ENCODE measurements around the gene FRMD3. TPM values are rescaled to one million over a fixed set of nuclear protein-coding genes. Genes with fewer than 3 reads are reported as not detected.

The FRMD3 gene
- total RNA-seq, 1 experiment from 2014 or later = 0.55 TPM

DNA sequence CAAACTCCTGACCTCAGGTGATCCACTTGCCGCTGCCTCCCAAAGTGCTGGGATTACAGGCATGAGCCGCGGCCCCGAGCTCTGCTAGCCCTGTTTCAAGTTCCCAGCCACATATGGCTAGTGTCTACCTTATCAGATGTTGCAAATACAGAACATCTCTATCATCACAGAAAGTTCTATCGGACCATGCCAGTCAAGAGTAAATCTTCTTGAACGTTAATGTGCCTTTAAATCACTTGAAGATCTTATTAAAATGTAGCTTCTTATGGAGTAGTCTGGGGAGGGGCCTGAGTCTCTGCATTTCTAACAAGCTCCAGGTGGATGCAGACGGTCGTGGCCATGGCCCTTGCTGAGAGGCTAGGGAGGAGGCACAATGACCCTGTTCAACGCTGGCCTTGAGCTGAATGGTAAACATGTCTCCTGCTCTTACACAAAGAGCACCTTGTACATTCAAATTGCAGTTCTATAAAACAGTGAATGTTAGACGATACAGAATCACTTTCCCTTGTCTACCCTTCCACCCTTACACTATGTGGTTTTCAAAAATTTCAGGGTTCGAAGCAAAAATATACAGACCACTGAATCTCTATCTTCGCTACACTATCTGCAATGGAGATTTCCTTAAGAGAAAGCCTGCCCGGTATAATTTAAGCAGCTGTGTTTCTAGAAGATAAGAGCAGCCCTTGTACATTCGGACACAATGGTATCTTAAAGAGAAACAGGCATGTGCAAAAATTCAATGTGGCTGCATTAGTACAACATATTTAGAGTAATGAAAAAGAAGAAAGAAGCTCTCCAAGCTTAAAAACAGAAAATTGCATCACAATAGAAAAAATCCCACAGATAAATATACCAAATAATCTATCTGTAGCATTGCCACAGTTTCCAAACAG, 114.1 kb downstream of the FRMD3 start:
- H2BK15ac ChIP-seq (ENCODE audit: low read depth, low read length) = no peak overlapping the region
- H3K27ac Mint-ChIP-seq = peak overlapping the region in 2 of 3 experiments; percentile 5 to 14; a peak in 2 of 7 replicates

More for the DNA sequence above, 114.1 kb downstream of the FRMD3 start:
- no peaks in the 10 kb centered on the region; the same call in 1 of the 2 replicates for H3K4me1 ChIP-seq (ENCODE audit: insufficient read depth, low read length)
- H2BK20ac ChIP-seq (ENCODE audit: low read depth, low read length, poor library complexity, severe bottlenecking) = no peak overlapping the region
- H4K5ac ChIP-seq (ENCODE audit: insufficient read length, low read depth, low read length) = no peak overlapping the region
- H2BK12ac ChIP-seq (ENCODE audit: insufficient read length, low read depth, low read length) = no peak overlapping the region
- no peaks in the 10 kb centered on the region for H4K20me1 ChIP-seq (ENCODE audit: control insufficient read depth, insufficient read depth, insufficient read length)
- no peak overlapping the region for H2AK5ac ChIP-seq (ENCODE audit: insufficient read length, low read length)
- H4K91ac ChIP-seq (ENCODE audit: insufficient read length, low read depth, low read length) = no peak overlapping the region
- H3K23ac ChIP-seq (ENCODE audit: insufficient read length, low read depth, low read length) = no peak overlapping the region
- Mint-ChIP-seq H3K4me3 (no peak overlapping the region), H3K36me3 (ENCODE audit: insufficient read depth in 1 of 3, low read depth in 3 of 3) (0 out of 7 replicates have a peak, but pooled peaks cover 0 to 3% (median 0%) of the 10 kb centered on the region in 3 experiments), H3K4me1 (peaks cover 9 to 14% of the 10 kb centered on the region in 2 experiments), H3K27me3 (ENCODE audit: low read depth) (no peaks in the 10 kb centered on the region), H3K9me3 (no peaks in the 10 kb centered on the region; a peak in 1 of 5 replicates)
- no peak overlapping the region for H3K4me2 ChIP-seq (ENCODE audit: insufficient read depth, insufficient read length, low read length)
- no peak overlapping the region for H3K56ac ChIP-seq (ENCODE audit: insufficient read length, low read depth, low read length)
- no CpG with 5 or more reads among the region's 14 CpGs for WGBS (ENCODE audit: extremely low coverage, insufficient read length, low lambda C conversion rate)
- H3K4ac ChIP-seq (ENCODE audit: low read depth, low read length) = no peak overlapping the region
- no peaks in the 10 kb centered on the region for H3K79me2 ChIP-seq (ENCODE audit: insufficient read depth, low read length)
- no peak overlapping the region for H3K18ac ChIP-seq (ENCODE audit: insufficient read length, low read depth, low read length)
- no peak overlapping the region for H3K14ac ChIP-seq (ENCODE audit: insufficient read depth, low read length)
- no peak for DNase-seq
- no peak overlapping the region for H3K9ac ChIP-seq (ENCODE audit: extremely low read depth, insufficient read length, low read length)
- no peak overlapping the region for H3K27ac ChIP-seq (ENCODE audit: insufficient read length, low read depth, low read length)
- TF ChIP-seq, protein P1, sequence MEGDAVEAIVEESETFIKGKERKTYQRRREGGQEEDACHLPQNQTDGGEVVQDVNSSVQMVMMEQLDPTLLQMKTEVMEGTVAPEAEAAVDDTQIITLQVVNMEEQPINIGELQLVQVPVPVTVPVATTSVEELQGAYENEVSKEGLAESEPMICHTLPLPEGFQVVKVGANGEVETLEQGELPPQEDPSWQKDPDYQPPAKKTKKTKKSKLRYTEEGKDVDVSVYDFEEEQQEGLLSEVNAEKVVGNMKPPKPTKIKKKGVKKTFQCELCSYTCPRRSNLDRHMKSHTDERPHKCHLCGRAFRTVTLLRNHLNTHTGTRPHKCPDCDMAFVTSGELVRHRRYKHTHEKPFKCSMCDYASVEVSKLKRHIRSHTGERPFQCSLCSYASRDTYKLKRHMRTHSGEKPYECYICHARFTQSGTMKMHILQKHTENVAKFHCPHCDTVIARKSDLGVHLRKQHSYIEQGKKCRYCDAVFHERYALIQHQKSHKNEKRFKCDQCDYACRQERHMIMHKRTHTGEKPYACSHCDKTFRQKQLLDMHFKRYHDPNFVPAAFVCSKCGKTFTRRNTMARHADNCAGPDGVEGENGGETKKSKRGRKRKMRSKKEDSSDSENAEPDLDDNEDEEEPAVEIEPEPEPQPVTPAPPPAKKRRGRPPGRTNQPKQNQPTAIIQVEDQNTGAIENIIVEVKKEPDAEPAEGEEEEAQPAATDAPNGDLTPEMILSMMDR (conservative IDR thresholded peaks at IDR 0.05) = no peak
- no peaks in the 10 kb centered on the region for H3K9me3 ChIP-seq (ENCODE audit: control insufficient read depth, low read depth, low read length)
- H3T11ph ChIP-seq (ENCODE audit: low read length) = no peak overlapping the region
- H2AFZ ChIP-seq (ENCODE audit: low read length) = no peak overlapping the region
- H3K23me2 ChIP-seq (ENCODE audit: insufficient read length, low read depth, low read length, poor library complexity, severe bottlenecking) = no peaks in the 10 kb centered on the region
- no peaks in the 10 kb centered on the region for H3K79me1 ChIP-seq (ENCODE audit: insufficient read depth, low read depth, low read length, poor library complexity, severe bottlenecking)
- H2BK120ac ChIP-seq (ENCODE audit: low read depth, low read length, poor library complexity, severe bottlenecking) = no peak overlapping the region
- no peak overlapping the region for H2BK5ac ChIP-seq (ENCODE audit: insufficient read length, low read length)
- H4K8ac ChIP-seq (replicated peaks; ENCODE audit: insufficient read length, low read depth, low read length) = no peak overlapping the region
- H3K27me3 ChIP-seq (ENCODE audit: insufficient read depth, low read length) = no peaks in the 10 kb centered on the region

Data from H9 (cell line).